Measurements from ENCODE around the gene ROBO4. TPM values are rescaled to one million over a fixed set of nuclear protein-coding genes. Genes with fewer than 3 reads are reported as not detected.

Gene ROBO4
- total RNA-seq, 2 donors from 2014 or later: 8.5 to 18.8 TPM

GRCh38 chr11:124839128-124839971 lies 58.3 kb downstream of the ROBO4 start:
- DNase-seq (ENCODE audit: low spot score): no peak
- Histone ChIP-seq H3K4me1 (ENCODE audit: control insufficient read depth in 1 of 2, low read depth in 2 of 2) (peaks cover 9 to 30% of the 10 kb centered on the region in 2 donors), H3K27me3 (replicated peaks; ENCODE audit: insufficient read depth) (peaks cover 47% of the 10 kb centered on the region), H3K36me3 (no peaks in the 10 kb centered on the region), H3K4me3 (peak overlapping the region; percentile 65), H3K27ac (peak overlapping the region in 1 of 2 donors; percentile 8), H3K9me3 (no peaks in the 10 kb centered on the region)
- no peak for ATAC-seq (ENCODE audit: insufficient number of reproducible peaks, low FRiP score, low read depth)
- no peak for TF ChIP-seq CTCF (IDR thresholded peaks at IDR 0.05)

GRCh38 chr11:124838805-124839127 lies 58.9 kb downstream of the ROBO4 start:
- H3K36me3 ChIP-seq: no peaks in the 10 kb centered on the region
- peak overlapping the region; percentile 65 for H3K4me3 ChIP-seq
- no peak for TF ChIP-seq CTCF (IDR thresholded peaks at IDR 0.05)
- no peak overlapping the region for H3K27ac ChIP-seq
- ATAC-seq (ENCODE audit: insufficient number of reproducible peaks, low FRiP score, low read depth) (no peak), DNase-seq (ENCODE audit: low spot score) (no peak)
- peaks cover 9 to 30% of the 10 kb centered on the region in 2 donors for H3K4me1 ChIP-seq (ENCODE audit: control insufficient read depth in 1 of 2, low read depth in 2 of 2)
- H3K9me3 ChIP-seq: no peaks in the 10 kb centered on the region
- peaks cover 41% of the 10 kb centered on the region for H3K27me3 ChIP-seq (replicated peaks; ENCODE audit: insufficient read depth)

- Histone ChIP-seq H3K4me1 (ENCODE audit: control insufficient read depth in 1 of 2, low read depth in 2 of 2) (peaks cover 9 to 23% of the 10 kb centered on the region in 2 donors), H3K27me3 (replicated peaks; ENCODE audit: insufficient read depth) (peaks cover 35% of the 10 kb centered on the region), H3K4me3 (no peak overlapping the region), H3K27ac (peak overlapping the region in 1 of 2 donors; percentile 70), H3K9me3 (no peaks in the 10 kb centered on the region), H3K36me3 (no peaks in the 10 kb centered on the region)
- DNase-seq (ENCODE audit: low spot score): no peak
- no peak for TF ChIP-seq CTCF (IDR thresholded peaks at IDR 0.05)
- peak; percentile 66 for ATAC-seq (ENCODE audit: insufficient number of reproducible peaks, low FRiP score, low read depth)
Measured at GRCh38 chr11:124837491-124837856, 60.2 kb downstream of the ROBO4 start.

- no peak for TF ChIP-seq CTCF (IDR thresholded peaks at IDR 0.05)
- H3K36me3 ChIP-seq: no peaks in the 10 kb centered on the region
- H3K27me3 ChIP-seq (replicated peaks; ENCODE audit: insufficient read depth): peaks cover 19% of the 10 kb centered on the region
- H3K27ac ChIP-seq: peak overlapping the region; percentile 64 to 70
- ATAC-seq (ENCODE audit: insufficient number of reproducible peaks, low FRiP score, low read depth) (no peak), DNase-seq (ENCODE audit: low spot score) (no peak)
- H3K4me3 ChIP-seq: peak overlapping the region; percentile 67
- no peaks in the 10 kb centered on the region for H3K9me3 ChIP-seq
- peaks cover 9 to 23% of the 10 kb centered on the region in 2 donors for H3K4me1 ChIP-seq (ENCODE audit: control insufficient read depth in 1 of 2, low read depth in 2 of 2)
Measured at GRCh38 chr11:124835918-124836317, 61.7 kb downstream of the ROBO4 start.

- no peaks in the 10 kb centered on the region for H3K9me3 ChIP-seq
- peaks cover 9% of the 10 kb centered on the region for H3K27me3 ChIP-seq (replicated peaks; ENCODE audit: insufficient read depth)
- no peaks in the 10 kb centered on the region for H3K36me3 ChIP-seq
- no peak for ATAC-seq (ENCODE audit: insufficient number of reproducible peaks, low FRiP score, low read depth)
- H3K4me1 ChIP-seq (ENCODE audit: control insufficient read depth in 1 of 2, low read depth in 2 of 2): peaks cover 9 to 16% of the 10 kb centered on the region in 2 donors
- no peak overlapping the region for H3K4me3 ChIP-seq
- DNase-seq (ENCODE audit: low spot score): no peak
- TF ChIP-seq CTCF (IDR thresholded peaks at IDR 0.05): no peak
- H3K27ac ChIP-seq: no peak overlapping the region
Measured at GRCh38 chr11:124834526-124835180, 63.0 kb downstream of the ROBO4 start.

All from thoracic aorta (tissue), 2 donors.